Activated T-cell treated with anti-CD3 and anti-CD28 coated beads, Interleukin-2, amount 50 U/mL, for 1 hour (primary cell): ENCODE data around the gene CRNN.

Experiments
- DNase-seq: peaks from one replicate; pipeline ENCODE4 v3.0.0-alpha.2; 2020

The CRNN gene

GRCh38 chr1:152415454-152416227 lies 1.6 kb upstream of the CRNN start:
- no peak for DNase-seq

- DNase-seq = no peak
Measured at GRCh38 chr1:152412756-152413155, 1.3 kb downstream of the CRNN start.

- DNase-seq = no peak
Measured at GRCh38 chr1:152411134-152411533, 2.9 kb downstream of the CRNN start.

GRCh38 chr1:152410599-152410998 lies 3.5 kb downstream of the CRNN start:
- DNase-seq = no peak

GRCh38 chr1:152410028-152410427 lies 4.0 kb downstream of the CRNN start:
- no peak for DNase-seq

GRCh38 chr1:152408664-152409063 lies 5.4 kb downstream of the CRNN start:
- DNase-seq = no peak

- no peak for DNase-seq
Measured at GRCh38 chr1:152398812-152399698, 15.0 kb downstream of the CRNN start.

- no peak for DNase-seq
Measured at GRCh38 chr1:152397474-152397873, 16.6 kb downstream of the CRNN start.

- no peak for DNase-seq
Measured at GRCh38 chr1:152394151-152394550, 19.9 kb downstream of the CRNN start.

- DNase-seq = no peak
Measured at GRCh38 chr1:152392909-152393308, 21.2 kb downstream of the CRNN start.

GRCh38 chr1:152388889-152389288 lies 25.2 kb downstream of the CRNN start:
- DNase-seq = no peak

- DNase-seq = no peak
Measured at GRCh38 chr1:152386940-152387339, 27.1 kb downstream of the CRNN start.

- no peak for DNase-seq
Measured at GRCh38 chr1:152380932-152381331, 33.1 kb downstream of the CRNN start.

GRCh38 chr1:152374451-152374850 lies 39.6 kb downstream of the CRNN start:
- no peak for DNase-seq

- DNase-seq = no peak
Measured at GRCh38 chr1:152372672-152373071, 41.4 kb downstream of the CRNN start.

GRCh38 chr1:152367436-152367835 lies 46.6 kb downstream of the CRNN start:
- no peak for DNase-seq

- DNase-seq = no peak
Measured at GRCh38 chr1:152359906-152360305, 54.2 kb downstream of the CRNN start, which contains the start of gene FLG2. Gene FLG2 (minus strand): TSS chr1:152360006. CDS start chr1:152358884, 1,122 bp downstream.
